Astrocyte (in vitro differentiated cells and primary cell): Measurements from ENCODE around the gene EHBP1. TPM values are rescaled to one million over a fixed set of nuclear protein-coding genes. Genes with fewer than 3 reads are reported as not detected.

ENCODE experiments used
- DNase-seq: peaks from one replicate; pipeline ENCODE4 v3.0.0-alpha.2; 2010; ENCODE audit warnings: low read depth
- FAIRE-seq: peaks from 2 replicates; lab custom pipeline; 2011; peaks lifted over from hg19 to GRCh38; lab: Jason Lieb, UNC
- H2AFZ ChIP-seq: 2 replicates; pipeline ENCODE4 v1.6.0; 2012; ENCODE audit warnings: low read depth, low read length, inconsistent platforms
- H3K27ac ChIP-seq: 2 replicates; pipeline ENCODE4 v1.5.1; 2011; ENCODE audit warnings: low read depth, low read length, inconsistent platforms
- H3K27me3 ChIP-seq: 2 replicates; pipeline ENCODE4 v1.6.0; 2011; ENCODE audit warnings: low read length, inconsistent platforms; ENCODE audit not compliant: insufficient read depth
- H3K36me3 ChIP-seq: 2 replicates; pipeline ENCODE4 v1.5.1; 2011; ENCODE audit warnings: low read length, inconsistent platforms; ENCODE audit not compliant: insufficient read depth
- H3K4me1 ChIP-seq: 2 replicates; pipeline ENCODE4 v1.5.1; 2011; ENCODE audit warnings: low read length, inconsistent platforms; ENCODE audit not compliant: insufficient read depth
- H3K4me2 ChIP-seq: 2 replicates; pipeline ENCODE4 v1.6.0; 2012; ENCODE audit warnings: low read length, inconsistent platforms
- H3K4me3 ChIP-seq: 2 replicates; pipeline ENCODE4 v1.5.1; 2011; ENCODE audit warnings: low read depth, mild to moderate bottlenecking, low read length, inconsistent platforms; ENCODE audit not compliant: insufficient read depth
- H3K79me2 ChIP-seq: 2 replicates; pipeline ENCODE4 v1.6.0; 2012; ENCODE audit warnings: mild to moderate bottlenecking, low read length, inconsistent platforms; ENCODE audit not compliant: insufficient read depth
- H3K9ac ChIP-seq: 2 replicates; pipeline ENCODE4 v1.6.0; 2012; ENCODE audit warnings: mild to moderate bottlenecking, low read length, inconsistent platforms
- H3K9me3 ChIP-seq: 2 replicates; pipeline ENCODE4 v1.5.1; 2012; ENCODE audit warnings: low read depth, mild to moderate bottlenecking, low read length, inconsistent platforms; ENCODE audit not compliant: insufficient read depth
- H4K20me1 ChIP-seq: 2 replicates; pipeline ENCODE4 v1.6.0; 2012; ENCODE audit warnings: low read length, inconsistent platforms; ENCODE audit not compliant: insufficient read depth
- H3K27ac Mint-ChIP-seq: one replicate; pipeline ENCODE4 v1.8.0; 2021; ENCODE audit warnings: mild to moderate bottlenecking, mixed read lengths; ENCODE audit not compliant: unreplicated experiment
- H3K27me3 Mint-ChIP-seq: one replicate; pipeline ENCODE4 v1.8.0; 2021; ENCODE audit warnings: low read depth, mixed read lengths; ENCODE audit not compliant: unreplicated experiment
- H3K36me3 Mint-ChIP-seq: one replicate; pipeline ENCODE4 v1.8.0; 2021; ENCODE audit warnings: low read depth, mixed read lengths; ENCODE audit not compliant: unreplicated experiment
- H3K4me1 Mint-ChIP-seq: one replicate; pipeline ENCODE4 v1.8.0; 2021; ENCODE audit warnings: low read depth, mixed read lengths; ENCODE audit not compliant: unreplicated experiment
- H3K4me3 Mint-ChIP-seq: one replicate; pipeline ENCODE4 v1.8.0; 2021; ENCODE audit warnings: mild to moderate bottlenecking, moderate library complexity, mixed read lengths; ENCODE audit not compliant: unreplicated experiment
- H3K9me3 Mint-ChIP-seq: one replicate; pipeline ENCODE4 v1.8.0; 2021; ENCODE audit warnings: mild to moderate bottlenecking, mixed read lengths; ENCODE audit not compliant: unreplicated experiment
- EZH2 ChIP-seq: IDR thresholded peaks from 2 replicates; pipeline ENCODE4 v1.6.1; 2012; ENCODE audit warnings: mild to moderate bottlenecking, low read length, inconsistent platforms; ENCODE audit not compliant: insufficient read depth
- total RNA-seq: library from RNA; stranded (reverse); gene quantifications from 2 replicates; pipeline ENCODE4 v1.2.1, GENCODE V29; 2021
- TF ChIP-seq, protein P1 (sequence below): IDR thresholded peaks from 2 replicates; pipeline ENCODE4 v1.5.1; 2011; ENCODE audit warnings: low read depth, mild to moderate bottlenecking, inconsistent platforms, low read length, moderate library complexity; ENCODE audit not compliant: insufficient read depth

The EHBP1 gene
- total RNA-seq, 1 donor from 2014 or later: 44.1 TPM

DNA sequence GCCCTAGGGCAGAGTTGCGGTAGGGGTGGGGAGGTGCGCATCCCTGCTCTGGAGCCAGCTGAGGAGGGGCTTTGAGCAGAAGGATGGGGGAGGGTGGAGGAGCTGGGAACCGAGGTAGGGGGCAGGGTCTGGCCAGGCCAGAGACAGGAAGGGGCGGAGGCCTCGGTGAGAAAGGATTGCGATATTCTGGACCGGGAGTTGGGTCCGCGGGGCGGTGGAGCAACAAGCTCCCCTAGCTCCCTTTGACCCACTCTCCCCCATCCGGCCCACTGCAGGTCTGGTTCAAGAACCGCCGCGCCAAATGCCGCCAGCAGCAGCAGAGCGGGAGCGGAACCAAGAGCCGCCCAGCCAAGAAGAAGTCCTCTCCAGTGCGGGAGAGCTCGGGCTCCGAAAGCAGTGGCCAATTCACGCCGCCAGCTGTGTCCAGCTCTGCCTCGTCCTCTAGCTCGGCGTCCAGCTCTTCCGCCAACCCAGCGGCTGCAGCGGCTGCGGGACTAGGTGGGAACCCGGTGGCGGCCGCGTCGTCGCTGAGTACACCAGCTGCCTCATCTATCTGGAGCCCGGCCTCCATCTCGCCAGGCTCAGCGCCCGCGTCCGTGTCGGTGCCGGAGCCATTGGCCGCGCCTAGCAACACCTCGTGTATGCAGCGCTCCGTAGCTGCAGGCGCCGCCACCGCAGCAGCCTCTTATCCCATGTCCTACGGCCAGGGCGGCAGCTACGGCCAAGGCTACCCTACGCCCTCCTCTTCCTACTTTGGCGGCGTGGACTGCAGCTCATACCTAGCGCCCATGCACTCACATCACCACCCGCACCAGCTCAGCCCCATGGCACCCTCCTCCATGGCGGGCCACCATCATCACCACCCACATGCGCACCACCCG is 350.0 kb downstream of the EHBP1 start:
- Histone ChIP-seq H3K79me2 (peaks cover 52% of the 10 kb centered on the region), H3K36me3 (no peaks in the 10 kb centered on the region), H3K9me3 (no peaks in the 10 kb centered on the region), H3K27me3 (peaks cover 92% of the 10 kb centered on the region), H4K20me1 (peaks cover 50% of the 10 kb centered on the region), H2AFZ (peak overlapping the region; percentile 34), H3K9ac (peak overlapping the region; percentile 10), H3K4me1 (peaks cover 4% of the 10 kb centered on the region), H3K4me3 (no peak overlapping the region), H3K27ac (no peak overlapping the region), H3K4me2 (peak overlapping the region; percentile 92)
- peaks cover 79% of the 10 kb centered on the region for H3K27me3 Mint-ChIP-seq
- DNase-seq (no peak), FAIRE-seq (no peak)
- H3K4me1 Mint-ChIP-seq: no peaks in the 10 kb centered on the region
- peaks cover 29% of the 10 kb centered on the region for H3K9me3 Mint-ChIP-seq
- TF ChIP-seq EZH2: peak; percentile 97
- TF ChIP-seq, protein P1, sequence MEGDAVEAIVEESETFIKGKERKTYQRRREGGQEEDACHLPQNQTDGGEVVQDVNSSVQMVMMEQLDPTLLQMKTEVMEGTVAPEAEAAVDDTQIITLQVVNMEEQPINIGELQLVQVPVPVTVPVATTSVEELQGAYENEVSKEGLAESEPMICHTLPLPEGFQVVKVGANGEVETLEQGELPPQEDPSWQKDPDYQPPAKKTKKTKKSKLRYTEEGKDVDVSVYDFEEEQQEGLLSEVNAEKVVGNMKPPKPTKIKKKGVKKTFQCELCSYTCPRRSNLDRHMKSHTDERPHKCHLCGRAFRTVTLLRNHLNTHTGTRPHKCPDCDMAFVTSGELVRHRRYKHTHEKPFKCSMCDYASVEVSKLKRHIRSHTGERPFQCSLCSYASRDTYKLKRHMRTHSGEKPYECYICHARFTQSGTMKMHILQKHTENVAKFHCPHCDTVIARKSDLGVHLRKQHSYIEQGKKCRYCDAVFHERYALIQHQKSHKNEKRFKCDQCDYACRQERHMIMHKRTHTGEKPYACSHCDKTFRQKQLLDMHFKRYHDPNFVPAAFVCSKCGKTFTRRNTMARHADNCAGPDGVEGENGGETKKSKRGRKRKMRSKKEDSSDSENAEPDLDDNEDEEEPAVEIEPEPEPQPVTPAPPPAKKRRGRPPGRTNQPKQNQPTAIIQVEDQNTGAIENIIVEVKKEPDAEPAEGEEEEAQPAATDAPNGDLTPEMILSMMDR: no peak
- H3K36me3 Mint-ChIP-seq: peaks cover 1% of the 10 kb centered on the region
- H3K27ac Mint-ChIP-seq: no peak overlapping the region
- H3K4me3 Mint-ChIP-seq: no peak overlapping the region

DNA sequence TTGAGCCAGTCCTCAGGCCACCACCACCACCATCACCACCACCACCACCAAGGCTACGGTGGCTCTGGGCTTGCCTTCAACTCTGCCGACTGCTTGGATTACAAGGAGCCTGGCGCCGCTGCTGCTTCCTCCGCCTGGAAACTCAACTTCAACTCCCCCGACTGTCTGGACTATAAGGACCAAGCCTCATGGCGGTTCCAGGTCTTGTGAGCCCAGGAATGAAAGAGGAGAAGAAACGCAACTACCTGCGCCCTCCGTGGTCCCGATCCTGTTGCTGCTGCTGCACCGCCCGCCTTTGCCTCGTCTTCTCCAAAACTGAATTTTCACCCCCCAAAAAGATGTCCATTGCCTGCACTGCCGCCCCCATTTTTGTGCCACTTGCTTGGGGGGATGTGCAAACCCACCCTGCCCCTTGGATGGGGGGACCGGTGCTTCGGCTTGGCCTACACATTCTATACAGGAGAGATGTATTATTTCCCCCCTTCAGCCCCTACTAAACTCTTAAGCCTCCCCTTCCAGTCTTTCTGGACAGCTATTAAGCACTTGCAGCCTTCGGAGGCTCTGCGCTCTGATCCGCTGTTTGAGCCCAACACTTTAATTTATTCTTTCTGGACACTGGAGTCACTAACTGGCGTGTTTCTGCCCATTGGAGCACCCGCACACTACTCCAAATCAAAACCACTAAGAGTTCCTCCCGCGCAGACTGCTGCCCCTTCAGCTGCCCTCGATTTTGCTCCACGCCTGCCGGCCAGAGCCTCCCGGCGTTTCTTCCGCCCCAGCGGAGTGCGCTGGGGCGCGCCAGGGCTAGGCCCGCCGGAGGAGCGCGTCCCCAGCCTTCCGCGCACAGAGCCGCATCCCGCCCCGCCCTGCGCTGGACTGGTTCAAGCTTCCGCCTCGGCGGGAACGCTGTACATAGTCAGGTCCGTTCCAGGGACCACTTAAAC is 350.9 kb downstream of the EHBP1 start:
- Histone ChIP-seq H3K9ac (peak overlapping the region; percentile 18), H2AFZ (peak overlapping the region; percentile 34), H3K4me3 (no peak overlapping the region), H3K4me2 (peak overlapping the region; percentile 92), H3K36me3 (no peaks in the 10 kb centered on the region), H3K9me3 (no peaks in the 10 kb centered on the region), H3K4me1 (peaks cover 4% of the 10 kb centered on the region), H3K79me2 (peaks cover 44% of the 10 kb centered on the region), H3K27ac (no peak overlapping the region), H3K27me3 (peaks cover 88% of the 10 kb centered on the region), H4K20me1 (peaks cover 50% of the 10 kb centered on the region)
- peaks cover 1% of the 10 kb centered on the region for H3K36me3 Mint-ChIP-seq
- peaks cover 82% of the 10 kb centered on the region for H3K27me3 Mint-ChIP-seq
- peaks cover 27% of the 10 kb centered on the region for H3K9me3 Mint-ChIP-seq
- FAIRE-seq (no peak), DNase-seq (no peak)
- no peaks in the 10 kb centered on the region for H3K4me1 Mint-ChIP-seq
- peak overlapping the region; percentile 21 for H3K4me3 Mint-ChIP-seq
- TF ChIP-seq, protein P1: no peak
- peak; percentile 15 for TF ChIP-seq EZH2
- no peak overlapping the region for H3K27ac Mint-ChIP-seq
